HFF-Myc (cell line): Measurements from ENCODE around the gene C20orf202.

Source experiments
- DNase-seq: peaks from one replicate; pipeline ENCODE4 v3.0.0-alpha.2; 2011; ENCODE audit warnings: low read depth; ENCODE audit errors: extremely low read depth
- H3K4me3 ChIP-seq: replicated peaks from 2 replicates; pipeline ENCODE4 v1.5.1; 2011; ENCODE audit warnings: low read depth, mild to moderate bottlenecking, control low read depth, low read length
- TF ChIP-seq, protein P1 (sequence below): IDR thresholded peaks from 2 replicates; pipeline ENCODE4 v1.5.1; 2012; ENCODE audit warnings: mild to moderate bottlenecking, low read depth, low read length, control low read depth; ENCODE audit errors: missing control alignments

The C20orf202 gene

DNA sequence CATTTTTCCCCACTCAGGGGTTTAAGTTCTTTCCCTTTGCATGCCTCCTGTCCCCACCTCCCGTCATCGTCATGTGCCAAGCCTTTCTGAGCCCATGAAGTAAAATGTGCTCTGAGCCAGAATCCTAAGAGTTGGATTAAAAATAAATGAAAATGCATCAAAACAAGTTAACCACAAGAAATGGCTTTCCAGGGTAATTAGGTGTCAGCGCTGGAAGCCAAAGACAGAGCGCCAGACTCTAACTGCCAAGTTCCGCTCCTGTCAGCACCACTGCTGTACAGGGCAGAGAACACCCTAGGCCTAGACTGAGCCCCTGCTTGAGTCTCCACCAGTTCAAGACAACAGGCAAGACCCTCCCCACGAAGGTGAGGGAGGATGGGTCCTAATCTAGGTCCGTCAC lies 5.5 kb upstream of the C20orf202 start:
- H3K4me3 ChIP-seq = no peak overlapping the region
- TF ChIP-seq, protein P1, sequence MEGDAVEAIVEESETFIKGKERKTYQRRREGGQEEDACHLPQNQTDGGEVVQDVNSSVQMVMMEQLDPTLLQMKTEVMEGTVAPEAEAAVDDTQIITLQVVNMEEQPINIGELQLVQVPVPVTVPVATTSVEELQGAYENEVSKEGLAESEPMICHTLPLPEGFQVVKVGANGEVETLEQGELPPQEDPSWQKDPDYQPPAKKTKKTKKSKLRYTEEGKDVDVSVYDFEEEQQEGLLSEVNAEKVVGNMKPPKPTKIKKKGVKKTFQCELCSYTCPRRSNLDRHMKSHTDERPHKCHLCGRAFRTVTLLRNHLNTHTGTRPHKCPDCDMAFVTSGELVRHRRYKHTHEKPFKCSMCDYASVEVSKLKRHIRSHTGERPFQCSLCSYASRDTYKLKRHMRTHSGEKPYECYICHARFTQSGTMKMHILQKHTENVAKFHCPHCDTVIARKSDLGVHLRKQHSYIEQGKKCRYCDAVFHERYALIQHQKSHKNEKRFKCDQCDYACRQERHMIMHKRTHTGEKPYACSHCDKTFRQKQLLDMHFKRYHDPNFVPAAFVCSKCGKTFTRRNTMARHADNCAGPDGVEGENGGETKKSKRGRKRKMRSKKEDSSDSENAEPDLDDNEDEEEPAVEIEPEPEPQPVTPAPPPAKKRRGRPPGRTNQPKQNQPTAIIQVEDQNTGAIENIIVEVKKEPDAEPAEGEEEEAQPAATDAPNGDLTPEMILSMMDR = no peak

DNA sequence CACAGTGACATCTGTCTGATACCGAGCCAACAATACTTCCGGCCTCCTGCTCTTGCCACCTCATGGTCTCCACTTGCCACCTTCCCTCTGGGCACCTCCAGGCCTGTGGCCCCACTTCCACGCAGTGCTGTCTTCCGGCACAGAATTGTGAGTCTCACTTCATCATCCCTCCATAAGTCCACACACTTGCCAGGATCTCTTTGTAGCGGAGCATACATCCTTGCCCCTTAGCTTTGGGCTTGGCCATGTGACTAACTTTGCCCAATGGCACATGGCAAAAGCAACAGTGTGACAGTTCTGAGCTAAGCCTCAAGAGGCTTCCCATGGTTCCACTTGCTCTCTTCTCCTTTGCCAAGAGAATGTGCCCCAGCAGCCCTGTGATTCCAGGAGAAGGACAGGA lies 4.5 kb upstream of the C20orf202 start:
- no peak for DNase-seq
- H3K4me3 ChIP-seq = no peak overlapping the region
- TF ChIP-seq, protein P1 = no peak

More for the DNA sequence above, 5.5 kb upstream of the C20orf202 start:
- no peak for DNase-seq

DNA sequence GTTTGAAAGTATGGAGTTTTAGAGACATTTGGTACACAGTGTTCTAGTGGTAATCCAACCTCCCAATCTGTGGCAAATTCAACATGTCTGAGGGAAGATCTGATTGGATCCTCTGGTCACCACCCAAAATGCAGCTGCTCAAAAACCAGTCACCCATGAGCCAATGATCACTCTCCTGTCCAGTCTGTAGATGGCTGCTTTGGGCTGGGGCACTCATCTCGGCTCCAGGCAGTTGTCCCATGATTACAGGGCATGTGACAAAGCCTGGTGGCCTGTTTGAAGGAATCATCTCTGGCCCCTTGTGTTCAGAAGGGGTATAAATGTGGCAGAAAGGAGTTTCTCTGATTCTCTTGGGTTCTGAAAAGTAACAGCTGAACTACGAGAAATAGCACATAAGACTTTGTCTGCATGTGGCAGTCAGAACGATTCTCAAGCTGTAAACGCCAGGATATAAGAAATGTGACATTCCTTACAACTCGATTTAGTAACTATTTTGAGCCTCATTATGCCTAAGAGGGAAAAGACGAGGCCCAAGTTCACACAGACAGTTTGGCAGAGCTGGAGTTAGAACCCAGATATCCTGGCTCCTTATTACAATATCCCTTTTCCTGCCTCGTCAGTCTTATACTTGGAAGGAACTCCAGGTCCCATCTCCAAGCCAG lies 3.9 kb upstream of the C20orf202 start:
- no peak overlapping the region for H3K4me3 ChIP-seq
- no peak for DNase-seq
- TF ChIP-seq, protein P1 = no peak

DNA sequence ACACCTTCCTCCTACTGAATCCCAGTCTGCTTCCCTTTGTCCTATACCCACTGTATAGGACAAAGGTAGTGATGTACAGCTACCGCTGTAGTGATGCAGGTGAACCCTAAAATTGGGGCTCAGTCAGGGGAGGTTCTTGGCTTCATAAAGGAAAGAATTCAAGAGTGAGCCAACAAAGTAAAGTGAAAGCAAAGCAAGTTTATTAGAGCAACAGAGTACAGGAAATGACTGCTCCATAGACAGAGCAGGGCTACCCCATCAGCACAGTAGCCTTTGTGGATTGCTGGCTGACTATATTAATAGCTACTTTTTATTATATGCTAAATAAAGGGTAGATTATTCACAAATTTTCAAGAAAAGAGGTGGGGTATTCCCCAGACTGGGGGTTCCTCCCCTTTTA lies 3.3 kb upstream of the C20orf202 start:
- TF ChIP-seq, protein P1 = no peak
- no peak for DNase-seq
- H3K4me3 ChIP-seq = no peak overlapping the region

- DNase-seq = no peak
- TF ChIP-seq, protein P1 = no peak
Observed at GRCh38 chr20:1203630-1204029, 376 bp downstream of the C20orf202 start.

DNA sequence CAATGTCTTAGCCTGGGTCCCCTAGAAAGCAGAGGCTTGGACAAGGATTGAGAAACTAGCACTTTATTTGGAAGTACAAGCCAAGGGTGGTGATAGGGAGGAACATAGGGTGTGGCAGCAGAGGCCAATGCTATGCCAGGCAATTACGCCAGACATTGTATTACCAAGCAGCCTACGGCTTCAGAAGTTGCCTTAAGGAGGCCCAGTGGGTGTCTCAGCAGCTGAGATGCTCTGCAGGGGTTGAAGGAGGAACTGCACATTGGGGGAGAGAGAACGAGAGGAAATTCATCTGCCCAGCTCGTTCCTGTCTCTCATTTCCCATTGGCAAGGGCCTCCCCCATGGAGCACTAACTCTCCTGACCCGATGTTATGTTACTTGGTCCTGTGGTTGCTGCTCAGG lies 859 bp downstream of the C20orf202 start:
- TF ChIP-seq, protein P1 = no peak
- DNase-seq = no peak
- H3K4me3 ChIP-seq = no peak overlapping the region

More at GRCh38 chr20:1203630-1204029, 376 bp downstream of the C20orf202 start:
- H3K4me3 ChIP-seq = no peak overlapping the region

DNA sequence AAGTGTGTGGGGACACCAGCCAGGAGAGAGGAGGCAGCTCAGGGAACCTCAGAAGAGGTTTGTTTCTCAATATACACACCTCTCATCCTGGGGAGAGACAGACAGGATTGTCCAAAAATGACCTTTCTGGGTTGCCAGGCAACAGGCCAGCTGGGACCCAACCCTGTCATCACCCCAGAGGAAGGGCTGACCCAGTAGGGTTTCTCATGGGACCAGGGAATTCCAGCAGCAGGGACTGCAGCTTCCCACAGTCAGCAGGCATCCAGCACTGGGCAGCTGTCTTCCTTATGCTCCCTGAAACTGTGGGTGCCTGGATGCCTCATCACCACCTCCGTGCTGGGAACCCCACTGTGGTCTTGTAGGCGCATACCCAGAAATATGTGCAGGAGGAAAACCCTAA lies 1.3 kb downstream of the C20orf202 start:
- no peak overlapping the region for H3K4me3 ChIP-seq
- TF ChIP-seq, protein P1 = no peak
- no peak for DNase-seq
